ENCODE results near the gene PCNT. TPM values are rescaled to one million over a fixed set of nuclear protein-coding genes. Genes with fewer than 3 reads are reported as not detected.
A peak's percentile ranks its signal among the peaks of the same experiment; 100 is the strongest.

Gene PCNT
- total and polyA plus RNA-seq, 9 of the 15 experiments (the other 6 are each of a cell fraction or from before 2014, with no cell fraction given), result 9.1 to 53.5 (median 31.3) TPM

DNA sequence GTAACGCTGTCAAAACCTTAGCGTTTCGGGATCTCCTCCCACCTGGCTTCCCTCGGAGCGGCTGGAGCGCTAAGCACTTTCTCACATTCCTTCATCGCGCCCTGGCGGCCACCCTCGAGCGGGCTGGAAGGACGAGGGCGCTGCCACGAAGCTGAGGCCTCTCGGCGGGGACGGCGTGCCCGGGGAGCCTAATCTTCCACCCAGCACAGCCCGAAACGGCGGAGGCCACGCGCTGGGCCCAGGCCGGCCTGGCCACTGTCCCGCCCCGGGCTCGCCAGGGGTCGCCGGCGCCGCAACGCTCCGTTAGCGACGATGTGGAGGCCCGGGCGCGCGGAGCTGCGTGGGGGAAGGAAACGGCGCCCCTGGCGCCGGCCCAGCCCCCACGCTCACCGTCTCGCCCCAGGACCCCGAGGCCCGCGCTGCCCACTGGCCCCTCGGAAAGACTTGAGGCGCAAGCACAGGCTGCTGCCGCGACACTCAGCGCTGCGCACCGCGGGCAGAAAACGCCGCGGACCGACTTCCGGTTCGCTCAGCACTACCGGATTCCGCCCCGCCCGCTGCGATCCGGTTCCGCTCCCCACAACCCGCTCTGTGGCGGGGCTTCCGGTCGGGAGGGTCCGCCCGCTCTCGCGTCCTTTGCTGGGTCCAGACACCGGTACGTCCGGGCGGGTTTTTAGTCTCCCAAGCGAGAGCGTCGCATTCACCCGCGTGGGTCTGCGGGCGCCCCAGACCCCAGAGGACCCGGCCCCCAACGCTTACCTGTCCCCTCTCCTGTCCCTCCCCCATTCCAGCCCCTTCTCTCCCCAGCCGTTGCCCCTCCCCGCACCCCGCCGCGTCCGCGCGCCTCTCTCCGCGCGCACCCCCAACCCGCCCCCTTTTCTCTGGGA lies 38.0 kb upstream of the PCNT start, which contains the start of gene YBEY (continued):
- TF ChIP-seq STAT5A (IDR thresholded peaks at IDR 0.05; ENCODE audit: borderline replicate concordance, low read length) (no peak), RBM25 (IDR thresholded peaks at IDR 0.05; ENCODE audit: low read depth, low read length, severe bottlenecking) (peak; percentile 23), SRSF3 (IDR thresholded peaks at IDR 0.05; ENCODE audit: insufficient read depth, low read length) (0 out of 2 replicates have a peak, but pooled peaks have one; percentile 31), SAP30 (IDR thresholded peaks at IDR 0.05; ENCODE audit: borderline replicate concordance, insufficient read depth, low read depth, low read length, poor library complexity, severe bottlenecking) (peak; percentile 69), TAF9B (IDR thresholded peaks at IDR 0.05; ENCODE audit: partially characterized antibody) (peak; percentile 38), PRPF4 (IDR thresholded peaks at IDR 0.05; ENCODE audit: insufficient read depth, low read depth, low read length, poor library complexity, severe bottlenecking) (no peak), ATF4 (CRISPR knock-in tag; IDR thresholded peaks at IDR 0.05) (0 out of 2 replicates have a peak, but pooled peaks have one; percentile 4), LEF1 (IDR thresholded peaks at IDR 0.05) (no peak), ZNF12 (CRISPR knock-in tag; IDR thresholded peaks at IDR 0.05) (no peak), MYNN (IDR thresholded peaks at IDR 0.05) (peak; percentile 13; the same call in 1 of the 2 replicates), MYNN (CRISPR knock-in tag; IDR thresholded peaks at IDR 0.05) (no peak), FOXK1 (CRISPR knock-in tag; IDR thresholded peaks at IDR 0.05; ENCODE audit: borderline replicate concordance) (no peak; the same call in 1 of the 2 replicates), BCOR (IDR thresholded peaks at IDR 0.05) (0 out of 2 replicates have a peak, but pooled peaks have one; percentile 29), PHF8 (IDR thresholded peaks at IDR 0.05; ENCODE audit: borderline replicate concordance, low read length) (peak; percentile 96), MCM7 (IDR thresholded peaks at IDR 0.05) (no peak), NUFIP1 (IDR thresholded peaks at IDR 0.05; ENCODE audit: partially characterized antibody) (no peak), NR4A1 (CRISPR knock-in tag; IDR thresholded peaks at IDR 0.05) (0 out of 2 replicates have a peak, but pooled peaks have one; percentile 77), NR4A1 (tag; IDR thresholded peaks at IDR 0.05) (peak; percentile 82; the same call in 1 of the 2 replicates), COPS2 (conservative IDR thresholded peaks at IDR 0.05) (no peak), RBM17 (IDR thresholded peaks at IDR 0.05; ENCODE audit: borderline replicate concordance, low read depth, low read length) (no peak), ZNF165 (CRISPR knock-in tag; IDR thresholded peaks at IDR 0.05; ENCODE audit: borderline replicate concordance) (no peak), ZNF589 (CRISPR knock-in tag; IDR thresholded peaks at IDR 0.05; ENCODE audit: low read depth) (no peak), DNMT1 (IDR thresholded peaks at IDR 0.05) (no peak), ZNF717 (CRISPR knock-in tag; IDR thresholded peaks at IDR 0.05) (no peak), ZSCAN32 (CRISPR knock-in tag; IDR thresholded peaks at IDR 0.05) (no peak), JUN (IDR thresholded peaks at IDR 0.05; ENCODE audit: borderline replicate concordance, low read depth, low read length) (peak; percentile 55; the same call in 1 of the 2 replicates), JUN (CRISPR knock-in tag; IDR thresholded peaks at IDR 0.05; ENCODE audit: borderline replicate concordance) (peak; percentile 88; the same call in 1 of the 2 replicates), ZNF586 (CRISPR knock-in tag; conservative IDR thresholded peaks at IDR 0.05) (no peak)
- TF ChIP-seq, protein P1, sequence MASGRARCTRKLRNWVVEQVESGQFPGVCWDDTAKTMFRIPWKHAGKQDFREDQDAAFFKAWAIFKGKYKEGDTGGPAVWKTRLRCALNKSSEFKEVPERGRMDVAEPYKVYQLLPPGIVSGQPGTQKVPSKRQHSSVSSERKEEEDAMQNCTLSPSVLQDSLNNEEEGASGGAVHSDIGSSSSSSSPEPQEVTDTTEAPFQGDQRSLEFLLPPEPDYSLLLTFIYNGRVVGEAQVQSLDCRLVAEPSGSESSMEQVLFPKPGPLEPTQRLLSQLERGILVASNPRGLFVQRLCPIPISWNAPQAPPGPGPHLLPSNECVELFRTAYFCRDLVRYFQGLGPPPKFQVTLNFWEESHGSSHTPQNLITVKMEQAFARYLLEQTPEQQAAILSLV (tag; IDR thresholded peaks at IDR 0.05), result no peak
